ENCODE measurements around the gene ATP5IF1.

Gene ATP5IF1

DNA sequence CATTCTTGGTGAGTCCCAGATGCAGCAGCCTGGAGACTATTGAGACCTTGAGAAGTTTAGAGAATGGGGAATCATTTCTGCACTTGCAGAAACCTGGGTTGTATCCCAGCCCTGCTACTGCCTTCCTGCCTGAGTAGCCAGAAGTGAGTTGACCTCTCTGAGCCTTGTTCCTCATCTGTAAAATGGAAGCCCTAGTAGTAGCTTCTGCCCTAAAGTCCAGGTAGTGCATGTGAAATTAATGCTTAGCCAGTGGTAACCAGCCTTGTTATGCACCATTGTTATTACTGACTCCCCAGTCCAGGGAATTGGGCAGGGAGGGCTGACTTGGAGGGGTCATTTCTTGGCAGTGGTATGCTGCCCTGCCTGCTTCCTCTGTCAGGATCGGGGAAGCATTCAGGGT lies 29.0 kb downstream of the ATP5IF1 start:
- no peak for DNase-seq (ENCODE audit: low read depth in 2 of 3, low spot score in 2 of 3)

DNA sequence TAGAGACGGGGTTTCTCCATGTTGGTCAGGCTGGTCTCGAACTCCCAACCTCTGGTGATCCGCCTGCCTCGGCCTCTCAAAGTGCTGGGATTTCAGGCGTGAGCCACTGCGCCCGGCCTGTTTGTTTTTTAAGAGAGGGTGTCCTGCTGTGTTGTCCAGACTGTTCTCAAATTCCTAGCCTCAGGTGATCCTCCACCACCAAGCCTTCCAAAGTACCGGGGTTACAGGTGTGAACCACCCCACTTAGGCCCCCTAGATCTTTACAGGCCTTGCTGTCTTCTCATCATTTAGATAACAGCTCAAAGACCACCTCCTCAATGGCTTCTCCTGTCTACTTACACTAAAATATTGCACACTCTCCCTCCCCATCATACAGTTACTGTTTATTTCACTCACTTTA lies 29.7 kb downstream of the ATP5IF1 start:
- no peak for DNase-seq (ENCODE audit: low read depth in 2 of 3, low spot score in 2 of 3)

DNA sequence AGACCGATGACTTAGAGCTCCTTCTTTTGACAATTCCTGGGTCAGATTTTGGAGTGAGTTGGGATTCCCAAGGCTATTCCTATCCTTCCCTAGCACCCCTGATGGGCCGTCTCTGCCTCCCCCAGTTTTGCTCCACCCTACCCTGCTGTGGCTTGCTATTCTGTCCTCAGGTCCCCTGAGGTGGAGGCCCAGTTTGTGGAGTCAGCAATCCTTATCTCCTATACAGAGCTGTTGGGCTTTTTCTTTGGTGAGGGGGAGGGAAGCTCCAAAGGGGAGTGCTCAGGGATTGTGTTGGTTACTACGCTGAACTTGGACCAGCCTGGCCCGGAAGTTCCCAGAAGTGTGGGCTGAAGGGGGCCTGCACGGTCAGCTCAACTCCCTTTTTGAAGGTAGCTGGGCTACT lies 31.0 kb downstream of the ATP5IF1 start:
- no peak for DNase-seq (ENCODE audit: low read depth in 2 of 3, low spot score in 2 of 3)

DNA sequence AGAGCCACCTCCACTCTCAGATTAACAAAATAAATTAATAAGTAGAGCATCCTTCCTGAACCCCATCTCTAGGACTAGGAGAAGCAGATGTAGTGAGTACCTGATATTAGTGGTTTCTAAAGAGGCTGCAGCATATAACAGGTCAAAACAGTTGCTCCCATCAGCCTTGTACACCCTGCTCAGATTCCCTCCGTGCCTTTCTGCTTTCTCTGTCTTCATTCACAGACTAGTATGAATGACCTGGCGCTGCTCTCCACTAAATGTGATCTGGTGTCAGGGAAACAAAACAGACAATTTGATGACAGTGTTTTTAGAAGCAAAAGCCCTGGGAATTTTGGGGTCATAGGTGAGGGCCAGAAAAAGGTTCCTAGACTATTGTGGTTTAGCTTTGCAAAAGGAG lies 31.7 kb downstream of the ATP5IF1 start:
- no peak for DNase-seq (ENCODE audit: low read depth in 2 of 3, low spot score in 2 of 3)

DNA sequence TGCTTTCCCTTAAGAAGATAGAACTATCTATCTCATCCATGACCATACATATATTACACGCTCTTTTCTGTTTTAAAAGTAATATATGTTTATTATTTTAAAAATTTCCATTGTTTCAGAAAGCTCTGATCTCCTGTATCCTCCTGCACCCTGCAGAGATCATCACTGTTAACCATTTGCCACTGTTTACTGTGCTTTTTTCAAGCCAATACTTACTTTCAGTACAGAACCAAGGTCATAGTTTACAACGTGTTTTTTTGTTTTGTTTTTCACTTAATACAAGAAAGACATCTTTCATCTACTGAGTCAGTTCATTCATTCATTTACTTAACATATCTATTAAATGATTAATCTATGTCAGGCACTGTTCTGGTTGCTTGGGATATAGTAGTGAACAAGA lies 33.6 kb downstream of the ATP5IF1 start:
- no peak for DNase-seq (ENCODE audit: low read depth in 2 of 3, low spot score in 2 of 3)

DNA sequence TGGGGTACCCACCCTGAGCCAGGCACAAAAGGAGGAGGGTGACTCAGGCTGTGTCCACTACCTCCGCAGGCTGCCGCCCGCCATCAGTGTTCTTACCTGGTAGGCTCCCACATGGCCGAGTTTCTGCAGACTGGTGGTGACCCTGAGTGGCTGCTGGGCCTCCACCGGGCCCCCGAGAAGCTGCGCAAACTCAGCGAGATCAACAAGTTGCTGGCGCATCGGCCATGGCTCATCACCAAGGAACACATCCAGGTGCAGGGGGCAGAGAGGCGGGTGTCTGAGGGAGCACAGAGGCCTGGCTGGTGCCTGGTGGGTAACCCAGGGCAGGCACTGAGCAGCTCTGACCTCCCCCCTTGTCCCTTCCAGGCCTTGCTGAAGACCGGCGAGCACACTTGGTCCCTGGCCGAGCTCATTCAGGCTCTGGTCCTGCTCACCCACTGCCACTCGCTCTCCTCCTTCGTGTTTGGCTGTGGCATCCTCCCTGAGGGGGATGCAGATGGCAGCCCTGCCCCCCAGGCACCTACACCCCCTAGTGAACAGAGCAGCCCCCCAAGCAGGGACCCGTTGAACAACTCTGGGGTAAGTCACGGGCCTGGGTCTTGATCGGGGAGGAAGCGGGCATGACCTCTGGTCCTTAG lies 36.4 kb downstream of the ATP5IF1 start:
- no peak for DNase-seq (ENCODE audit: low read depth in 2 of 3, low spot score in 2 of 3)

DNA sequence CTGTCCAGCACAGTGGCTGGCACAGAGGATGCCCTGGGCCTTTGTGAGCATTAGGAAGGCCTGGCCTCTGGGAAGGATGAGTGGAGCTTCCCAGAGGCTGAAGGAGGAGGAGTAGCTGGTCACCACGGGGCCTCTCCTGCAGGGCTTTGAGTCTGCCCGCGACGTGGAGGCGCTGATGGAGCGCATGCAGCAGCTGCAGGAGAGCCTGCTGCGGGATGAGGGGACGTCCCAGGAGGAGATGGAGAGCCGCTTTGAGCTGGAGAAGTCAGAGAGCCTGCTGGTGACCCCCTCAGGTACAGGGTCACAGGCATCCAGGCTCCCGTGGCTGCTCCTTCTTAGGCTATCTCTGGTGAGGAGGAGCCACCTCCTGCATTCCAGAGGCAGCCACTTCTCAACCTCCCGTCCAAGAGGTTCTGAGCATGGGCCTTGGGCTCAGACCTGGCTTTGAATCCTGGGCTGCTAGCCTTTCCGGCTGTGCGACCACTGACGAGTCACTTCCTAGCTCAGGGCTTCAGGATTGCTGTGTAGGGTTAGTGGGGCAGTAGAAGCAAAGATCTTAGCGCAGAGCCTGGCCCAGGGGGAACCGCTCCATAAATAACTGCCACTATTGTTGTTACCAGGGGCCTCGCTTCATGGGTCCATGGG lies 37.4 kb downstream of the ATP5IF1 start:
- DNase-seq (ENCODE audit: low read depth in 2 of 3, low spot score in 2 of 3): no peak

DNA sequence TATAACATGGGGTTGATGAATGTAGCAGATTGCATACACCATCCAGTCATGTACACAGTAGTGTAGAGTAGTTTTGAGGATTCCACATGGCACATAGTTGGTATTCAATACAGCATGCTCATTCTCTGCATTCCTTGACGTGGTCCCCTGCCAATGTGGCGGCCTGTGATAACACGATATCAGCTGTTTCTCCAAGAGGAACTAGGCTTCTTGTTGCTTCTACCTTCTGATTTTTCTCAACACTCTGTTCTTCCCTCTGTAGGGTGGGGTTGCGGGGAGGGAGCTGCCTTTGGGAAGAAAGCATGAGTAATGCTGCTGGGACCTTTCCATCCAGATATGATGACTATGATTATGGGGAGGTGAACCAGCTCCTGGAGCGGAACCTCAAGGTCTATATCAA lies 42.8 kb downstream of the ATP5IF1 start:
- no peak for DNase-seq (ENCODE audit: low read depth in 2 of 3, low spot score in 2 of 3)

DNA sequence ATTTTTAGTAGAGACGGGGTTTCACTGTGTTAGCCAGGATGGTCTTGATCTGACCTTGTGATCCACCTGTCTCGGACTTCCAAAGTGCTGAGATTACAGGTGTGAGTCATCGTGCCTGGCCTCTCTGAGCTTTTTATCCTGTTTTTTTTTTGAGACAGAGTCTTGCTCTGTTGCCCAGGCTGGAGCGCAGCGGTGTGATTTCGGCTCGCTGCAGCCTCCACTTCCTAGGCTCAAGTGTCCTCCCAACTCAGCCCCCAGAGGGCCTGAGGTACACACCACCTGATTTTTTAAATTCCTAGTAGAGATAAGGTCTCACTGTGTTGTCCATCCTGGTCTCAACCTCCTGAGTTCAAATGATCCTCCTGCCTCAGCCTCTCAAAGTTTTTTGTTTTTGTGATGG lies 43.8 kb downstream of the ATP5IF1 start:
- DNase-seq (ENCODE audit: low read depth in 2 of 3, low spot score in 2 of 3): no peak

DNA sequence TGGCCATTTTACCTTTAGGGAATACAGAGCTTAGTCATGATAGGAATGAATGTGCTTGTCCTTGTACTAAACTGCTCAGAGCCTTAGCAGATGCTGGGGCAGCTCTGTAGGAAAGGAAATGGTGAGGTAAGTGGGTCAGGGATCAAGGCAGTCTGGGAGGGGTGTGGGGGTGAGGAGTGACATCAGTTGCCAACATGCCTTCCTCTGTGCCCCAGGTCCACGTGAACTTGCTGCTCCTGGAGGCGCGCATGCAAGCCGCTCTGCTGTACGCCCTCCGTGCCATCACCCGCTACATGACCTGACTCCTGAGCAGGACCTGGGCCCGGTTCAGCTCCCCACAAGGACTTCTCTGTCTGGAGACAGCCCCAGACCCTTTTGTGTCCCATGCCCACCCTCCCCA lies 44.6 kb downstream of the ATP5IF1 start:
- DNase-seq (ENCODE audit: low read depth in 2 of 3, low spot score in 2 of 3): no peak

DNA sequence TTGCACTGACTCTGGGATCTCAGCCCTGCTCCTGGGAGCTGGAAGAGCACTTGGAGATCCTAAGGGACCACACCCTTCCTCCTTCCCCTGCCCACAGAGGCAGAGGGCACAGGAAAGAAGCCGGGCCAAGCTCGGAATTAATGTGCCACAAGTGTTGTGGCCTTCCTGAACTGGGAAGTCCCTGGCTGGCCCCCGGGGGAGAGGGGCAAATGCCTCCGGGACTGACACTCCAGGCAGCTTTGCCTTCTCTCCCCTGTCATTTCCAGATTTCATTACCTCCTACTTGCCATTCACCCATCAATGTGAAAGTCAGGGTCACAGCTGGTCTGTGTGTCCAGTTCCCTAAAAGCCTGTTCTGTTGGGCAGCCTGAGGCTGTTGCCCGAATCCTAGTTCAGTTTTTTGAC lies 45.1 kb downstream of the ATP5IF1 start:
- no peak for DNase-seq (ENCODE audit: low read depth in 2 of 3, low spot score in 2 of 3)

DNA sequence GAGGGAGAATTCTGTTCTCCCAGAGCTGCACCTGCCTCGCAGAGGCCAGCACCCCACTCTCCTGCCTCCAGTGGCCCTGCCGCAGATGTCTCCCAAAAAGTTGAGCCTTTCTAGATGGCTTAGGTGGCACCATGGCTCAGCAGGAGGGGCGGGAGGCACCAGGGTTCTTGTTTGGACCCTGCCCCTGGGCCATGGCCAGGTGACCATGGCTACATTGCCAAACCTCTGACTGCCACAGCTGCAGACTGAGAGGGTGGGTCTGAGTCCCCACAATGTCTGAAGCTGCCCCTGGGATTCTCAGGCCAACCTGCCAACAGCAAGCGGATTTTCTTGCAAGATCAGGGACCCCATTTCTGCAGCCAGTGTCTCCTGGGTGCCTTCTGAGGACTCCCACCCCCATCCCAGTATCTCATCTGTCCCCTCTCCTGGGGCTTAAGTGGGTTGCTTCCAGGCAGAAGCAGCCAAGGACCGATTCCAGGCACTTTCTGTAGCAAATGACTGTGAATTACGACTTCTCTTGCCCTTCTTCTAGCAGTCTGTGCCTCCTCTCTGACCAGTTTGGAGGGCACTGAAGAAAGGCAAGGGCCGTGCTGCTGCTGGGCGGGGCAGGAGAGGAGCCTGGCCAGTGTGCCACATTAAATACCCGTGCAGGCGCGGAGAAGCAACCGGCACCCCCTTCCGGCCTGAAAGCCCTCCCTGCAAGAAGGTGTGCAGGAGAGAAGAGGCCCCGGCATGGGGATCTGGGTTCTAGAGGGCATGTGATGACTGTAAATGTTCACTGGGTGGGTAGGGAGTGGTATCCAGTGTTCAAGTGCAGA lies 45.9 kb downstream of the ATP5IF1 start:
- DNase-seq (ENCODE audit: low read depth in 2 of 3, low spot score in 2 of 3): no peak

DNA sequence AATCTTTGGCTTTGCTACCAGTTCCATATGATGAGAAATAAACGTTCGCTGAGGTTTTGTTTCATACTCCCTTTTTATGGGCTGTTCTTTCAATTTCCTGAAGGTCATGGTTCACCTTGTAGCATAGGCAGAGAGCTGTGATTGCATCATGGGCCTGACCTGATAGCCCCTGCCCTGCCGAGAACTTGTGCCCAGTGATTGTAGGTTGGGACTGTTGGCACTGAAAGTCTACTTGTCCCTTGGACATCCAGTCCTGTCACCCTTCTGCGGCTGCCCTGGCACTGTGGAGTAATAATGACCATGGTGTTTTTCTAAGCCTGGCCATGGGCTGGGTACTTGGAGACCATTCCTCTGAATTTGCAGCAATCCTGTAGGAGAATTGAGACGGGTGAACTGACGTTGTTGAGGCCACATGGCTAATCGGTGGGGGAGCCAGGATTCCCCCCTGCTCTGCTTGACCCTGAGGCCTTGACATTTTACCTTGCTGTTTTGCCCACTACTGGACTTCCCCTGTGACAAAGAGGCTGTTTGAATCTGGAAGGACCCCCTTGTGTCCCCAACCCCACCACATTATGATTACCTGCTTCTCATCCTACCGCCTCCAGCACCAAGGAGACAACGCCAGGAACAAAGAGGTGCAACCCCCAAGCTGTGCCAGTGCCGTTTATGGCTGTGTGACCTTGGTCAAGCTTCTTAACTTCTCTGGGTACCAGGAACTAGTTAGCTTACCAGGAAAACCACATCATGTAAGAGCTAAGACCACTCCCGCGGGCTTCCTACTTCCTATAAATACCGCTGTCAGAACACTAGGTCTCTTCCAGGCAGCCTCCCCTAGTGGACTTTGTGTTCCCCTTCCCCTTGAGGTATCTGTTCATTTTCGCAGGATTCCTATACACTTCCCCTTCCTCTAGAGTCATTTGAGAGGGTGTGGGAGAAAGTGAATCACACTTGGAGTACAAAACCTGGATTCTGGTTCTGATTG lies 46.8 kb downstream of the ATP5IF1 start:
- no peak for DNase-seq (ENCODE audit: low read depth in 2 of 3, low spot score in 2 of 3)

DNA sequence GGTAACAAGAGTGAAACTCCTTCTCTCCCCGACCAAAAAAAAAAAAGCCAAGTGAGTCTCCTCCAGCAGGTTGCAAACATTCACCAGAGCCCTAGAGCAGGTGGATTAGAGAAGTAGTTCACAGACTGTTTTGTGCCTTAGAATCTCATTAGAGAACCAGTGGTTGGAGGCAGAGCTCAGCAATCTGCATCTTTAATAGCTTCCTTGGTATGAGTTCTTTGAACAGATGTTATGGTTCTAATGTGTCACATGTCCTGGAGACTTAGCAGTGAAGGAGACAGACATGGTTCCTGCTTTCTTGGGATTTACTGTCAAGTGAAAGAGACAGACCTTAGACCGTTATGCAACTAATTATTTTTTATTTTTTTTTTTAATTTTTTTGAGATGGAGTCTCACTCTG lies 50.2 kb downstream of the ATP5IF1 start:
- DNase-seq (ENCODE audit: low read depth in 2 of 3, low spot score in 2 of 3): no peak

Data from activated CD8-positive, alpha-beta memory T cell treated with anti-CD3 and anti-CD28 coated beads for 48 hours (primary cell).